HK-2 (cell line): Measurements from ENCODE around the gene KIF26B.

Experiments used
- DNase-seq: peaks from one replicate; pipeline ENCODE4 v3.0.0-alpha.2; 2018; ENCODE audit not compliant: unreplicated experiment

Gene KIF26B

DNA sequence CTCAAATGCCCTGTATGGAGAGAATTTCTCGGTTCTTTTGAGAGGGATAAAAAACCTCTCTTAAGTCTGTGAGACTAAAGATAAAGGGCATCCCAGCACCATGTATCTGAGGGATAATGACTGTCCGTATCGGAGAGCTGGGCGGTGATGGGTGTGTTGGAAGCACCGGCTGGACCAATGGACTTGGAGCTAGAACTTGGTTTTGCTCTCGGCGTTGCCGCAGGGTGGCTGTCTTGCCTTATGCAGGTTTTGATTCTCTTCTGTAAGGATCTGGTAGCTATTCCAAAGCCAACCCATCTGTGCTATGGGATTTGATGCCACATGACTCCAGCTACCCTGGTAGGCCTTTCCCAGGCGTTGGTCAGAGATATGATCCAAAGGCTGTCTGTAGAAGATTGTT, 348.8 kb downstream of the KIF26B start:
- no peak for DNase-seq

DNA sequence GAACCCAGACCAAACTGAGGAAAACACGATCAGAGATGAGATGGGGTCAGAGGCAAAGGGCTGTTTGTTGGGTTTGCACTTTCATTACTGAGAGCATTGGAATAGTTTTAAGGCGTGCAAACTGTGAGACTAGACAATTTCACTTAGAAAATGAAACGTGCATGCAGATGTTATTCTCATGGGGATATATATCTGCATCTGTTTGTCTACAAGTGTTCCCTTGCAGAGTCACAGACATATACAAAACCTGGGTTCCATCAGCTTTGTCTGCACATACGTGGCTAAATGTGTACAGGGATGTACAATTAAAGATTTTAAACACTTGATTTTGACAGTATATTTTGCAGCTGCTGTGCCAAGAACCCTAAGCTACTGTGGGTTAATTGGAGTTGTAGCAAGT, 355.4 kb downstream of the KIF26B start:
- no peak for DNase-seq

DNA sequence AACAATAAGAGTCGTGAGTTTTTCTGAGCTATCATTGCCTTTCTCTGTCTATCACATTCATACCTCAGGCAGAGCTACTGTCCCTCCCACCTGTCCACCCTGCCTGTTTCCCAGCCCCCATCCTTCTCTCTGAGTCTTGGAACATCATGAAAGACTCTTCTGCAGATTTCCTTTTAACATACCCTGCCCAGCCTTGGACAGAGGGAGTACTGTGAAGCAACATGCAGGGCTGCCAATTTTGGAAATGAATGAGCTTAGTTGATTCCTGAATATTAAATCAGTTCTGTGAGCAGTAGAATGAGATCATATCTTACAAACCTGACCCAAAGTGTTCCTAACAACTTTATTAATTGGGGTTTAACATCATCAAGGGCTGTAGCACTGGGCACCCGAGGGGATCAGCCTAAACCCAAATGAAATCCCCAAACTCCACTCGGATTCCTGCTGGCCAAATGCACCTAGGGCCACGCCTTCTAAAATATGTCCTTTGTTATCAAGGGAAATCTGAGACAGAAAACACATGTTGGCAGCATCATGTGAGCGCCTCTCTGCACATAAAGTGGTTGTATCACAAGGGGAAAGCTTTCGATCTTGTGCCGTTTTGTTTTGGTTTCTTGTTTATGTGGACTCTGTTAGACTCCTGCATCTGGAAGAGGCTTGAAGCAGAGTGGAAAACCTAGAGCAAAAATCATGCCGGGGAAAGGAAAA, 357.6 kb downstream of the KIF26B start:
- DNase-seq, result no peak

DNA sequence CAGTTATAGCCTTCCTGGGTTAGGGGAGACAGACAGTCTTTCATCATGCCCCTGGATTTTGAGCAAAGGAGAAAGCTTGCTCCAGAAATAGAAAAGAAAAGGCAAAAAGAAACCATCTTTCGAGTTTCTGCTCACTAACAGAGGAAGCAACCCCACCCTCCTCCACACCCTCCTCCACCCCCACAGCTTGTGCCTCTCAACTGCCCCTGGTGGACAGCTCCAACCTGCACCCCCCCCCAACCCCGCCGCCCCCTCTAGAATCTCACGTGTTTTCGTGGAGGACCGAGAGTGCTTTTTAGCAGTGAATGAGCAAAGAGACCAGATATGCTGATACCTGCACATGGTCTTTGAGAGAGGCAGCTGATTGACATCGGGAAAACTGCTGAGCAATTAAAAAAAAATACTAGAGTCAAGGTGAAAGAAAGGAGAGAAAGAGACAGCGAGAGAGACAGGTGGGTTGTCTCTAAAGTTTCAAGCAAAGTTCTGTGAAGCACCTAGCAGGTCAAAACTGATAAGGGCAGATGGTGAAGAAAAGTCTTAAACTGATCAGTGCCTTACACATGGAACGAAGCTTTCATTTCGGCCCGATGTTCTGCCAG, 358.3 kb downstream of the KIF26B start:
- DNase-seq, result no peak

DNA sequence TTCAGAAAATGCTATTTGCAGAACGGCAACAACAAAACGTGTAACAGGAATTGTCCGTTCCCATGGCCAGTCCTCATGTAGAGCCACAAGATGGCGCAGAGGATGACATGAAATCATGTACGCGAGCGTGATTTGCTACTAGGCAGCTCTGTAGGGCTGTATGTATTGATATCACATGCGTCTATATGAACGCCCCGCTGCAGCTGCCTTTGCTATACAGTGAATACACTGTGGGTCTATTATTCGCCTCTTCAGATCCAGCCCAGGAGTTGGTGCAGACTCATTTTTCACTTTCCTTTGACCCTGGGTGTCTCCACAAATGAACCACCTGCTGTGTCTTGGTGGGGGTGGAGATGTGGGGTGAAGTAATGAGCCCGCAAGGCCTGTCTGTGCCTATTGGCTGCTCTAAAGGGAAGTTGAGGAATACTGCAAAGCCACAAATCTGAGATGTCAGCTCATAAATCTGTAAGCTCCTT, 361.5 kb downstream of the KIF26B start:
- DNase-seq, result no peak

DNA sequence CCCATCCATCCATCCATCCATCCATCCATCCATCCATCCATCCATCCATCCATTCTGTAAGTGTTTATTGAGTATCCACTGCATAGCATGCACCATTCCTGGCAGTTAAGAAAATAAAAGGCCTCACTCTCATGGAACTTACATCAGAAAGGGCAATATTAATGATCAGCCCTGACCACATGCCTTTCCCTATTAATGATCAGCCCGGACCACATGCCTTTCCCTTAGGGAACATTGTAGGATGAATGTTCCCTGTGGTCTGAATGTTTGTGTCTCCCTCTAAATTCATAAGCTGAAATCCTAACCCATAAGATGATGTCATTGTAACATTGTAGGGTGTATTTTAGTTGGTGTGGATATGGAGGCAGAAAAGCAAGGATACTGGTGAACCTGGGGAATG, 365.8 kb downstream of the KIF26B start:
- DNase-seq, result peak; percentile 65

DNA sequence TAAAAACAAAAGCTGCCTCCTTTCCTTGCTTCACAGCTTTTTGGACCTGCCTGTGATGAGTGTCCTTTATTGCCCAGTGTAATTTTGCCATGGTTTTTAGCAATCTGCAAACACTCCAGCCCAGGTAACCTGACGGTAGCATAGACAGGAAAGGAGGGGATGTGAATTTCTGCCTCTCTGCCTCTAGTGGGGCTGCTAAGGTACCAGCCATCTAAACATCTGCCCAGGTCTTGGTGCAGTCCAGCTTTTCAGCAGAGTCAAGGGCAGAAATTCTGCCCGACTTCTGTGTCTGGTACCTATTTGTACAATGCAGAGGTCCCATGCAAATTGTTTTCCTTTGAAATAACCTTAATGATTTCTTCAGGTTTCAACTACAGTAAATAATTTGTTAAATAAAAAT, 371.4 kb downstream of the KIF26B start:
- no peak for DNase-seq

DNA sequence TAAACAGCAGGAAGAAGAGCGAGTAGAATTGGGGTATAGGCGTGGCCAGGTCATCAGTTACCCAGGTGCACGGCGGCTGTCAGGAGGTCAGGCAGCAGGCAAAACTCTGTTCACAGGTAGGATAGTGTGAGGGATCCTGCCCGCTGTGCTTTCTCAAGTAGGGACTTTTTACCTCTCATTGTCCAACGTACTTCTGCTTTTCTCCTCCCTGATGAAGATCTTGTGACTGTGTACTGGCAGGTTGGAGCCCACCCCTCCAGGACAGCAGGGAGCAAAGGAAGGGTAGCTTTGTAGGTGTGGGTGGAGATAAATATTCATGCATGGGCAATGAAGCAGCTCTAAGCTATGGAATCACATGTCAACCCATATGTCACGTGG, 373.5 kb downstream of the KIF26B start:
- no peak for DNase-seq

DNA sequence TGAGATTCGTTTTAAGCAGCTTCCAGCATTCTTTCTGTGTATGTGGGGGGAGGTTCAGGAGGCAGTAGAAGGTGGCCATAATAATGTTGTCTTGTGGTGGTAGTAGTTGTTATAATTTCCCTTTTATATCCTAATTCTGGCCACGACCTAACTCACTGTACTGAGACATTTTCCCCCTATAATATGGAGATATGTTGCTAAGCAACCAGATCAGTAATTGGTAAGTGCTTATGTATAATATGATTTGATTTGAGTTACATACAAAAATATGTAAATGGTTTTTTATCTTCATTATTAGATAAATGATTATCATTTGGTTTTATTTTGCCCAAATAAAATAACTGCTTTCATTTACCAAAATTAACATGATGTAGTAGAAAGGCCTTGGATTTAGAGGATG, 376.2 kb downstream of the KIF26B start:
- no peak for DNase-seq

DNA sequence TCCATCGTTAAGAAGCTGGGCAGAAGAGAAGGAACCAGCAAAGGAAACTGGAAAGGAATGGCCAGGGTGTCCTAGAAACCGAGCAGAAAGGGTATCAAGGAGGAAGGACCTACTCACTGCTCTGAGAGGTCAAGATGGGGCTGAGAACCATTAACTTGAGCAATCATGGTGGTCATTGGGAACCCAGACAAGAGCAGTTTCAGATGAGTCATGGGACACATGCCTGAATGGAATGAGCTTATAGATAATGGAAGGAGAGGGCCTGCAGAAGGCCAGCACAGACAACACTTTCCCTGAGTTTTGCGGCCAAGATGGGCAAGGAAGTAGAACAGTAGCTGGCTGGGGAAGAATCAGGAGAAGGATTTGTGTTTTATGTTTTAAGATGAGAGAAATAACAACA, 383.2 kb downstream of the KIF26B start:
- no peak for DNase-seq

DNA sequence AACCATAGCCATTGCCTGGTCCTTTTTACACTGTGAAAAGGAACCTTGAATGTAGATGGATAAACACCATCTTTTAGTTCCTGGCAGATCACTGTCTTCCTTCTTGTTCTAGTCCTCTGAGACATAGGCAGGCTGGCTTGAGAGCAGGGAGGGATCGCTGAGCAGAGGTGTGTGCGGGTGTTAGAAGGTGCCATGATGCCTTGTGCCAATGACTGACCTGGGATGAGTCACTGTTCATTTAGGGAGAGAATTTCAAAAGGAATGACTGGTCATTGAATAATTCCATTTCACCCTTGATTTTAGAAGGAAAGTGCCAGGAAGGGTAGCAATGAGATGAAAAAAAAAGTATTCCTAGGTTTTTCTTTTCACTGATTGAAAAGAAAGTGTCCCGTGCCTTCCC, 383.9 kb downstream of the KIF26B start:
- DNase-seq, result peak; percentile 49

DNA sequence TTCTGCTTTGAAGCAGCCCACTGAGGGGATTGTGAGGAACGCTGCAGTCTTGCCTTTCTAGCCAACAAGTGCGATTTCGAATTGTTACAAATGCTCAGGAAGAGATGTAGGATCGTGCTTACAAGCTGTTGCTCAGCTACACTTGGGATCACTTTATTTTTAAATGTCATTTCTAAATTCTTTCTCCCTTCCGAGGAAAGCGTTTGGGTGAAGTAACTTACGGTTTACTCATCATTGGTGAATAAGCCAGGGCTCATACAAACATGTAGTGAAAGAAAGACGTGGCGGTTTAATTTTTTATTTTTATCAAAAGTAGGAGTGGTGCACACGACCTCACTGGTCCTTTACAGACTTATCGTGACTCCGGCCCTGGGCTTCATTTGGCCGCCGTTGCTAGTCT, 386.6 kb downstream of the KIF26B start:
- no peak for DNase-seq

DNA sequence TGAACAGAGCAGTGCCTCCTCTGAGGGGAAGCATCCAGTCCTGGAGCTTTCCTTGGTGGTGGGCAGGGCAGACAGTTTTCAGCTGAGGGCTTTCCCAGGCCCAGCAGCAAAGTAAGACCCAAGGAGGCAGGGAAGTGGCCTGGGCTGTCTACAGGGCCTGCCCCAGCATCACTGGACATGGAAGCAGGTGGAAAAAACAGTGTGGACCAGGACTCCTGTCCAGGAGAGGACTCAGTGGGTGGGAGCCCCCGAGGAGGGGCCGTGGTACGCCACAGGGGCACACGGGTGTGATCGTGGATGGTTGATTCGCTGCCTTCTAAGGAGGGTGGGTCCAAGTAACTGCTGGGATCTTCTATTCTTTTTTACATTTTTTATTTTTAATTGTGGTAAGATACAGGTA, 387.6 kb downstream of the KIF26B start:
- DNase-seq, result no peak

DNA sequence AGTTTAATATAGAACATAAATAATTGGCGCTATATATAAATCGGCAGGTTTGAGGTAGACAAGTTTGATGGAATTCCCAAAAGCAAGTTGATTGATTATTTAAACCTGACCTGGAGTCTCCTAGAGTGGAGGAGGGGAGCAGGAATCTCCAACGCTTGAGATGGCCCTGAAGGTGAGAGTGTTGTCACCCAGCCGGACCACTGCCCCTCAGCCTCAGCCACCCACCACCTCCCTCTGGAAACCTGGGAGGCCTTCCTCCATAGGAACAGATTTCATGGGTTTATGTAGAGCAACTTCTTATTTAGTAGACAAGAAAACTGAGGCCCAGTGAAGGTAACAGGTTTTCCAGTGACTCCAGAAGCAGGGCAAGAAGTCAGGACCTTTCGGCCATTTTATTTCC, 389.5 kb downstream of the KIF26B start:
- DNase-seq, result no peak

DNA sequence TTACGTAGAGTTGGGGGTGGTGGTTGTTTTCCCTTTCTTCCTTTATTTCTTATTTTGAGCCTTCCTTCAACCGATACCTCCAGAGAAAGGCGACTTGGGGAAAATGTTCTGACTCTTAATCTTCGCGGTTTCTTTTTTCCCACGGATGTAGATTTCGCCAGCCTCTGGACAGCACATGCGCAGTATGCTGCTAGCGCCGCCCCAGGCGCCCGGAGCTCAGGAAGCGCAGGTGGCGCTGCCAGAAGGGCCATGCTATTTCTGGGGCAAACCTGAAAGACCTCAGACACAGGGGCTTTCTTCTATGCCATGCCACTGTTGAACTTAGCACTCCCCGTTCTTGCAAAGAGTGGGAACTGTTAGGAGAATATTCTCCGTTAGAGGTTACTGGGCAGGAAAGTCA, 392.1 kb downstream of the KIF26B start:
- no peak for DNase-seq

DNA sequence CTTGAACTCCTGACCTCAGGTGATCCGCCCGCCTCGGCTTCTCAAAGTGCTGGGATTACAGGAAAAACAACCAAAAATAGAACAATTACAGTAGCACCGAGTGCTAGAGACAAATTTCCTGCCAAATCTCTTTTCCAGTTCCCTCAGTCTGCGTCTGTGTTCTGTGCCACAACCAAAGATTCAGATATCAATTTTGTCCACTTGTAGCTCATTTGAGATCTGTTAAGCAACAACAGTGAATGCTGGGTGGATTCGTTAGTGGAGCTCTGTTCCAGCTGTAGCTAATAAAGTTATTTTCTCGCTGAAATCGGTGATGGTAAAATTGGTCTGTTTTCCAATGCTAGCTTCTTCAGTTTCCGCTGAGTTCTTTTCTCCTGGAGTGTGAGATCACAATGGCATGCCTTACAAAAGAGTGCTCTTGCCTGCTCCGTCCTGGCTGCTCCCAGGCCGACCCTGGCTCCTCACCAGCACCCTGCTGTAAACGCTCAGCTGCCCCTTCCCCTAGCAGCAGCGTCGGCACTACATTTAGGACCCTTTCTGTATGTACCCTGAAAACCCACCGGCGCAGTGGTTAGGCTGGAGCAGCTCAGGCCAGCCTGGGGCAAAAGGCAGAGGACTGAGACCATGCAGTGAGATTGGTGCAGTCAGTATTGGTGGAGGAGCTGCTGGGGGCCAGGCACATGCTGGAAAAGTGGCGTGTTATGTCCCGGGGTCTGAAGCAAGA, 395.4 kb downstream of the KIF26B start:
- DNase-seq, result no peak

DNA sequence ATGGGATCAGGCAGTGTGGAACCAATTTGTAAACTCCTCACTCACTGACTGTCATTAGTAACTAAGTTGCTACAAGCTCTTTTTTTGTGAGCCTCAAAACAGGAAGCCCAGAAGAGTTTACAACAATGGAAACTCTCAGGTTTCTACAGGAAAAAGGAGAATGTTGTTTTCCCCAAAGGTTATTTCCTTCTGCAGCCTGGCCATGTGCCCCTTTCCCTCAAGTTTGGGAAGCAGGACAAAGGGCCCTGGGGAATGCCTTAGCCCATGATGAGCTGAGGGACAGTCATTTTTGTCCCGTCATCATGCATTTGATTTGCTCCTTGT, 395.9 kb downstream of the KIF26B start:
- DNase-seq, result no peak

DNA sequence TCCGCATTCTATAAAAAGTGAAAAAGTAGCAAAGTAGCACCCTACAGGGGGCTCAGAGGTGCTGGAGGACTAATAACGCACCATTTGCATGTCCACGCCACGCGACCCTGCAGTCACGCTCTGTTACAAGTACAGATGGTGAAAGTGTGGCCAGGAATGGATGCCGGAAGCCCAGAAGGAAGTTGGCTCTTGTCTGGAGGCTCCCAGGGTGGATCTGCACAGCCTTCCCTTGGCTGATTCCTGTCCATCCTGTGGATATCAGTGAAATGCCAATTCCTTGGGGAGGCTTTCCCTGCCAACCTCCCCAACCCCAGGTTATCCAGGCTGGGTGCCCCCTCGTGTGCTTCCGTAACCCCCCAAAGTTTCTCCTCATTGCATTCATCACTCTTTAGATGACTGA, 396.8 kb downstream of the KIF26B start:
- DNase-seq, result no peak

DNA sequence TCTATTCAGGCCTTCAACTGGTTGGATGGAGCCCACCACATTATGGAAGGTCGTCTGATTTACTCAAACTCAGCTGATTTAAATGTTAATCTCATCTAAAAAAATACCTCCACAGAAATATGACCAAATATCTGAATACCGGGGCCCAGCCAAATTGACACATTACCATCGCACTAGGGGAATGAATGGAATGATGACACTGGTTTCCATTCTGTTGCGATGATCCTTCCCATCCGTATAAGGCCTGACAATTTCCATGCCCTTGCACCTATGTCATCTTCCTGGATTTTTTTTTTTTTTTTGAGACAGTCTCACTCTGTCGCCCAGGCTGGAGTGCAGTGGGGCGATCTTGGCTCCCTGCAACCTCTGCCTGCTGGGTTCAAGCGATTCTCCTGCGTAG, 397.5 kb downstream of the KIF26B start:
- DNase-seq, result no peak

DNA sequence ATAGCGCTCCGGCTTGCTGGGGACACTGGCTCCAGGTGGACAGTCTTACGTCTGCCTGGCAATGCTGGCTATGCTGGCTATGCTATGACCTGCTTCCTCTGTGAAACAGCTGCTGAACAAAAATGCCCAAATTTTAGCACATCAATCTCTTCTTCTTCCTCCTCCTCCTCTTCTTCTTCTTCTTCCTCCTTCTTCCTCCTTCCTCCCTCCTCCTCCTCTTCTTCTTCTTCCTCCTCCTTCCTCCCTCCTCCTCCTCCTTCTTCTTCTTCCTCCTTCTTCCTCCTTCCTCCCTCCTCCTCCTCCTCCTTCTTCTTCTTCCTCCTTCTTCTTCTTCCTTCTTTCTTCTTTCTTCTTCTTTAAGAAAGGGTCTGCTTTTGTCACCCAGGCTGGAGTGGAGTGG, 401.3 kb downstream of the KIF26B start:
- no peak for DNase-seq

DNA sequence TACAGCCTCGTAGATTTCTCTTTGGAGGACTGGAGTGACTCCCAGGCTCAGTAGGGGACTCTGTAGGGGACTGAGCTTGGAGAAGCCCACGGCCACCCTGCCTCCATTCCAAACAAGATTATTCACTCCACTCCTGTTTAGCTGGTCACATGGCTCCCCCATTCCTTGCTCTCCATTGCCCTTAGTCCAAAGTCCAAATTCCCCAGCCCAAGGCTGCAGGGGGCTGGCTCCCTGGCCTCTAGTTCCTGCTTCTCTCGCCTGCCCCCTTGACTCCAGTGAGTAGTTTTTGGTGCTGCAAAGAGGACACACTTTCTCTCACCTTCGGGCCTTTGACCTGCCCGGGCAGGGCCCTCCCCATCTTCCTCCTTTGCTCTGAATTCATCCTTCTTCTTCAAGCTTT, 403.3 kb downstream of the KIF26B start:
- DNase-seq, result no peak

DNA sequence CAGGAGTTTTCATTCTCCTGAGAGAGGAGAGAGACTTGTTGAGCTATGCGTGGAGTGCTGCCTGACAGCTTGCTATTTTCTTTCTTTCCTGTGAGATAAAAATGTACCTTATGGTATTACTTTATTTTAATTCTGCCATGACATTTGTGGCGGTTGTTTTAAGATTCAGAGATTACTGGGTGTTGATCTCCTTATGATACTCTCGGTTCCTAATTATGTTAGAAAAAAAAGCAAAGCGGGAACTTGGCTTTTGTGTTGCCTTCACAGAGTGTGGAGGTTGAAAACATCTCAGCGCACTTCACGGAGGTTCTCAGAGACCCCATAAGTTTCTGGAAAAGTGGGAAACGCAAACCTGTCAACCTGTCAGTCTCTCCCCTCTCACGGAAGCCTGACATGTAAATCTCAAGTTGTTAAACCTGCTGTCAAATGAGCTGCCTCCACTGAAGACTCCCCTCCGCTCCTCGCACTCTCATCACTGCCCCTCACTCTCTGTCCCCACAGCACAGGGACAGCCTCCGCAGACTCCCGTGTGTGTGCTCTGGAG, 405.6 kb downstream of the KIF26B start:
- DNase-seq, result no peak

DNA sequence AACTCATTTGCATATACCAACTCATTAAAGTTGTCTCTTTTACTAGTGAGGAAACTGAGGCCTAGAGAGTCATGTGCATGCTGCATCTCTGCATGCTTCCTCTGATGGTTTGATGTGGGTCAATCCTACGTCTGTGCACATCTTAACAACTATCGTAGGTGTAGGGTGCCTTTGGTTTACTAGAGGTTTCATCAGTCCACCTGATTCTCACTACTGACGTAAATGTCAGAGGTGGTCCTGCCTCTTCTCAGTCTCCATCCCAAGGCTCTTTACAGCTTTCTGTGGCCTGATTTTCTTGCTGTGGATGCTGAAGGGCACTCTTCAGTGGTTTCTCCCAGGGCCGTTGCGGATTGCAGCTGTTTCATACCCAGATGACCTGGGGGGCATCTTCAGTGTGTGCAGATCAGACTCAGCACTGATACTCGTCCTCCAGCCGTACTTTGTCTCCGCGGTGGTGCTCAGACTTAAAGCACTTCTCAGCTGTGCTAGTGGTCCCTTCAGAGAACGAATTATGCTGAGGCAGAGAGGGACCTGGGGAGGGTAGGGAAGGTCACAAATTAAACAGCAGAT, 407.0 kb downstream of the KIF26B start:
- DNase-seq, result no peak
